HT-29 (cell line): ENCODE results near the gene SEMA6C. TPM values are rescaled to one million over a fixed set of nuclear protein-coding genes. Genes with fewer than 3 reads are reported as not detected.
"Not testable (repeated sequence)": the region's sequence is repeated elsewhere in the genome, so short reads cannot be mapped to it uniquely, and the experiment has no call there.

ENCODE experiments used
- DNase-seq: peaks from one replicate; pipeline ENCODE4 v3.0.0-alpha.2; 2015; ENCODE audit warnings: low spot score
- total RNA-seq: library from RNA; depleted of rRNA; stranded (reverse); fragments of >200 nt; shearing (Covaris generic); gene quantifications from 2 replicates; pipeline ENCODE4 v1.2.3, GENCODE V29; 2014; rRNA removed

The SEMA6C gene
- total RNA-seq, 1 experiment from 2014 or later = not detected

- no peak for DNase-seq
Observed at GRCh38 chr1:151130987-151131586, 15.3 kb downstream of the SEMA6C start.

- DNase-seq = no peak
Observed at GRCh38 chr1:151128800-151129199, 17.6 kb downstream of the SEMA6C start.

- DNase-seq = no peak
Observed at GRCh38 chr1:151124763-151125403, 21.5 kb downstream of the SEMA6C start.

GRCh38 chr1:151113877-151114276, 32.6 kb downstream of the SEMA6C start:
- no peak for DNase-seq

GRCh38 chr1:151108331-151108730, 38.1 kb downstream of the SEMA6C start:
- no peak for DNase-seq

GRCh38 chr1:151106894-151107293, 39.5 kb downstream of the SEMA6C start:
- DNase-seq = no peak

- DNase-seq = no peak
Observed at GRCh38 chr1:151104630-151105029, 41.8 kb downstream of the SEMA6C start.

- no peak for DNase-seq
Observed at GRCh38 chr1:151098126-151098525, 48.3 kb downstream of the SEMA6C start.

- not testable (repeated sequence) for DNase-seq
Observed at GRCh38 chr1:151097426-151097825, 49.0 kb downstream of the SEMA6C start.

GRCh38 chr1:151085953-151086559, 60.4 kb downstream of the SEMA6C start:
- DNase-seq = no peak

Other genes starting within 250 kb of the SEMA6C start
- gene SETDB1, start 220.3 kb downstream of the SEMA6C start, total RNA-seq = 23.6 and 29.2 TPM in 2 replicates
- 152 and 162 TPM in 2 replicates for gene CERS2, start 171.8 kb downstream of the SEMA6C start, total RNA-seq
- gene ANXA9, start 164.3 kb downstream of the SEMA6C start, total RNA-seq = 49.4 and 50.4 TPM in 2 replicates
- 19.5 and 19.8 TPM in 2 replicates for gene MINDY1, start 139.7 kb downstream of the SEMA6C start, total RNA-seq
- 9.3 and 15.4 TPM in 2 replicates for gene PRUNE1, start 138.2 kb downstream of the SEMA6C start, total RNA-seq
- gene BNIPL, start 110.0 kb downstream of the SEMA6C start, total RNA-seq = 0.18 and 0.28 TPM in 2 replicates
- gene C1orf56, start 98.9 kb downstream of the SEMA6C start, total RNA-seq = 2.4 and 3.1 TPM in 2 replicates
- 35.2 and 35.7 TPM in 2 replicates for gene CDC42SE1, start 87.0 kb downstream of the SEMA6C start, total RNA-seq
- gene MLLT11, start 86.2 kb downstream of the SEMA6C start, total RNA-seq = 0.73 and 1.5 TPM in 2 replicates
- 4.6 and 6.1 TPM in 2 replicates for gene GABPB2, start 75.9 kb downstream of the SEMA6C start, total RNA-seq
- gene TNFAIP8L2, start 10.0 kb upstream of the SEMA6C start, total RNA-seq = not detected in 2 replicates
- 0.43 and 0.60 TPM in 2 replicates for gene LYSMD1, start 19.3 kb upstream of the SEMA6C start, total RNA-seq
- 37.6 and 48.4 TPM in 2 replicates for gene SCNM1, start 19.5 kb upstream of the SEMA6C start, total RNA-seq
- not detected in 2 replicates for gene TMOD4, start 29.4 kb upstream of the SEMA6C start, total RNA-seq
- gene VPS72, start 43.6 kb upstream of the SEMA6C start, total RNA-seq = 48.9 and 49.1 TPM in 2 replicates
- 23.6 and 31.2 TPM in 2 replicates for gene PIP5K1A, start 51.9 kb upstream of the SEMA6C start, total RNA-seq
- 190 and 195 TPM in 2 replicates for gene PSMD4, start 108.1 kb upstream of the SEMA6C start, total RNA-seq
- gene ZNF687, start 135.7 kb upstream of the SEMA6C start, total RNA-seq = 39.2 TPM in 2 replicates
- 35.9 and 42.7 TPM in 2 replicates for gene PI4KB, start 180.8 kb upstream of the SEMA6C start, total RNA-seq
- 50.4 and 54.9 TPM in 2 replicates for gene RFX5, start 200.6 kb upstream of the SEMA6C start, total RNA-seq
- 39.2 and 46.7 TPM in 2 replicates for gene SELENBP1, start 226.1 kb upstream of the SEMA6C start, total RNA-seq